Right lobe of liver (tissue), 6 donors: ENCODE results near the gene BDP1. TPM values are rescaled to one million over a fixed set of nuclear protein-coding genes. Genes with fewer than 3 reads are reported as not detected.
"Not testable (repeated sequence)": the region's sequence is repeated elsewhere in the genome, so short reads cannot be mapped to it uniquely, and the experiment has no call there.

Experiments
- ATAC-seq, 4 donors: fragments of 200-7000 bp; cut with Tn5 transposase; one replicate each; pipeline ENCODE4 v1.9.1; 2020; ENCODE audit warnings: mild to moderate bottlenecking in 4 of 4, moderate library complexity in 4 of 4
- DNase-seq, 3 donors: peaks; one replicate each; pipeline ENCODE4 v3.0.0-alpha.2; 2020
- H3K27ac ChIP-seq, 3 donors: fragments of 200-600 bp; one replicate each; pipeline ENCODE4 v1.8.0; 2022
- H3K27me3 ChIP-seq, 2 donors: fragments of 200-600 bp; one replicate each; pipeline ENCODE4 v1.8.0; 2022
- H3K36me3 ChIP-seq, 4 donors: fragments of 200-600 bp; sonication (generic) in 1 of 4; one replicate each; pipeline versions ENCODE4 v1.5.1 to v1.8.0; 2017 to 2022; ENCODE audit warnings: control low read depth in 1 of 4
- H3K4me1 ChIP-seq, 4 donors: fragments of 200-600 bp; sonication (generic) in 1 of 4; one replicate each; pipeline versions ENCODE4 v1.5.1 to v1.8.0; 2017 to 2022; ENCODE audit warnings: control low read depth in 1 of 4
- H3K4me3 ChIP-seq, 3 donors: fragments of 200-600 bp; one replicate each; pipeline ENCODE4 v1.8.0; 2022
- H3K9me3 ChIP-seq, 4 donors: fragments of 200-600 bp; sonication (generic) in 1 of 4; one replicate each; pipeline versions ENCODE4 v1.5.1 to v1.8.0; 2017 to 2022; ENCODE audit warnings: control low read depth in 1 of 4
- POLR2A ChIP-seq: fragments of 450-650 bp; IDR thresholded peaks from one replicate; pipeline ENCODE4 v1.6.1; 2017; ENCODE audit warnings: antibody characterized with exemption, mild to moderate bottlenecking
- whole genome bisulfite sequencing: methylation state at CpG from one replicate; pipeline ENCODE4 v1.1.6; 2018; ENCODE audit warnings: low coverage, low lambda C conversion rate; ENCODE audit not compliant: insufficient coverage; ENCODE audit errors: missing lambda C conversion rate; 5-methylcytosine and 5-hydroxymethylcytosine counted together
- intact Hi-C, 2 donors: fragments of 100-400 bp; cut with DNase I; formaldehyde crosslinking; loops; one replicate each; pipeline versions ENCODE4 v1.11.2 to v1.14.1; 2022
- total RNA-seq, 6 experiments: library from RNA; depleted of rRNA in 2 of 6; stranded (reverse); fragments of >200 nt in 2 of 6; fragmentation: NEBNext Ultra II Directional in 3 of 6; extraction: Animal tissue kit (Norgen Biotek cat#: 25700) in 3 of 6; gene quantifications; one replicate each; pipeline versions ENCODE4 v1.1.0 to v1.2.4, GENCODE V29; 2016 to 2023
- TF ChIP-seq, protein P1 (sequence below), 4 donors: fragments of 200-600 bp in 3 of 4; fragments of 450-650 bp in 1 of 4; IDR thresholded peaks; one replicate each; pipeline versions ENCODE4 v1.5.1 to v1.8.0; 2016 to 2022; ENCODE audit warnings: antibody characterized with exemption in 4 of 4, mild to moderate bottlenecking in 2 of 4
- donor health status: DM: no; HTN: yes; CAD: no.
- donor health status: DM: no; HTN: no; CAD: no.
- donor health status: DM: no; HTN: no; CAD: no.
- donor health status: DM: no; HTN: yes; CAD: no.
- donor health status: DM: no; HTN: yes; CAD: no.

Gene BDP1
- total RNA-seq, 6 experiments from 2014 or later = 7.3 to 16.6 (median 11.9) TPM

- no peak for DNase-seq
- no peaks in the 10 kb centered on the region for H3K4me1 ChIP-seq
- H3K36me3 ChIP-seq = peaks cover 0 to 4% (median 1%) of the 10 kb centered on the region in 4 donors
- TF ChIP-seq POLR2A = no peak
- TF ChIP-seq, protein P1, sequence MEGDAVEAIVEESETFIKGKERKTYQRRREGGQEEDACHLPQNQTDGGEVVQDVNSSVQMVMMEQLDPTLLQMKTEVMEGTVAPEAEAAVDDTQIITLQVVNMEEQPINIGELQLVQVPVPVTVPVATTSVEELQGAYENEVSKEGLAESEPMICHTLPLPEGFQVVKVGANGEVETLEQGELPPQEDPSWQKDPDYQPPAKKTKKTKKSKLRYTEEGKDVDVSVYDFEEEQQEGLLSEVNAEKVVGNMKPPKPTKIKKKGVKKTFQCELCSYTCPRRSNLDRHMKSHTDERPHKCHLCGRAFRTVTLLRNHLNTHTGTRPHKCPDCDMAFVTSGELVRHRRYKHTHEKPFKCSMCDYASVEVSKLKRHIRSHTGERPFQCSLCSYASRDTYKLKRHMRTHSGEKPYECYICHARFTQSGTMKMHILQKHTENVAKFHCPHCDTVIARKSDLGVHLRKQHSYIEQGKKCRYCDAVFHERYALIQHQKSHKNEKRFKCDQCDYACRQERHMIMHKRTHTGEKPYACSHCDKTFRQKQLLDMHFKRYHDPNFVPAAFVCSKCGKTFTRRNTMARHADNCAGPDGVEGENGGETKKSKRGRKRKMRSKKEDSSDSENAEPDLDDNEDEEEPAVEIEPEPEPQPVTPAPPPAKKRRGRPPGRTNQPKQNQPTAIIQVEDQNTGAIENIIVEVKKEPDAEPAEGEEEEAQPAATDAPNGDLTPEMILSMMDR (IDR thresholded peaks at IDR 0.05) = no peak
- no peak overlapping the region for H3K27ac ChIP-seq
- no peak overlapping the region for H3K4me3 ChIP-seq
- H3K9me3 ChIP-seq = no peaks in the 10 kb centered on the region
- intact Hi-C loops = no loop called here
- no peak for ATAC-seq
- H3K27me3 ChIP-seq = no peaks in the 10 kb centered on the region
- WGBS = 73% methylated on average over 3 of the region's 3 CpGs
Observed at GRCh38 chr5:71533142-71533541, 77.7 kb downstream of the BDP1 start.

DNA sequence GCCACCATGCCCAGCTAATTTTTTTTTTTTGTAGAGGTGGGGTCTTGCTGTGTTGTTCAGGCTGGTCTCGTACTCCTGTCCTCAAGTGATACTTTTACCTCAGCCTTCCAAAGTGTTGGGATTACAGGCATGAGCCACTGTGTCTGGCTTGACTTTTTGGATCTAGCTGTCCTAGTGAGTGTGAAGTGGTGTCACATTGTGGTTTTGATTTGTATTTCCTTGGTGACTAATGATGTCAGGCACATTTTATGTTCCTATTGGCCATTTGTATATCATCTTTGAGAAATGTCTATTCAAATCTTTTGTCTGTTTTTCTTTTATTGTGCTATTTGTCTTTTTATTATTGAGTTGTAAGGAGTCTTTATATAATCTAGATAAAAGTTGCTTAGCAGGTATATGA lies 78.2 kb downstream of the BDP1 start:
- 80% methylated on average over 1 of the region's 1 CpG for WGBS
- Histone ChIP-seq H3K9me3 (no peaks in the 10 kb centered on the region), H3K4me1 (no peaks in the 10 kb centered on the region), H3K36me3 (peaks cover 0 to 4% (median 1%) of the 10 kb centered on the region in 4 donors), H3K27me3 (no peaks in the 10 kb centered on the region), H3K4me3 (no peak overlapping the region), H3K27ac (no peak overlapping the region)
- DNase-seq (no peak), ATAC-seq (peak in 3 of 4 donors; percentile 31 to 56 (median 52))
- intact Hi-C loops = no loop called here
- TF ChIP-seq, protein P1 (IDR thresholded peaks at IDR 0.05) = no peak
- no peak for TF ChIP-seq POLR2A

DNA sequence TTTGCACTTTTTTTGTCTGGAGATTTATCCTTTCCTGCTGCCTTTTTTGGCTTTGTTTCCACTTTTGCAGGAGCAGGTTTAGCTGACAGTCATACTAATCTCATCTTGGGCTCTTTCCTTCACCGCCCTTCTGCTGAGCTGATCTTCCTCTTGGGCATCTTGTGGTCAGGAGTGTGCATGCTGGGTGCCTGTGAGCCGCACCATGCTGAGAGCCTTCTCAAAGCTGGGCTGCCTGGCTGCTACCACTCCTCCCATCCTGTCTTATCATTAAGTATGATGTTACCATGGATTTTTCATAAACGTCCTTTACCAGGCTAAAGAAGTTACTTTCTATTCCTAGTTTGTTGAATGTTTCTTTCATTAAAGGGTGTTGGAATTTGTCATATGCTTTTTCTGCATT lies 82.2 kb downstream of the BDP1 start:
- no peak for TF ChIP-seq POLR2A
- TF ChIP-seq, protein P1 (IDR thresholded peaks at IDR 0.05) = no peak
- no peak for ATAC-seq
- no peak for DNase-seq
- Histone ChIP-seq H3K4me3 (no peak overlapping the region), H3K27me3 (no peaks in the 10 kb centered on the region), H3K4me1 (no peaks in the 10 kb centered on the region), H3K9me3 (no peaks in the 10 kb centered on the region), H3K27ac (no peak overlapping the region), H3K36me3 (peaks cover 0 to 26% (median 5%) of the 10 kb centered on the region in 4 donors)
- intact Hi-C loops = no loop called here
- WGBS = 69% methylated on average over 3 of the region's 3 CpGs

DNA sequence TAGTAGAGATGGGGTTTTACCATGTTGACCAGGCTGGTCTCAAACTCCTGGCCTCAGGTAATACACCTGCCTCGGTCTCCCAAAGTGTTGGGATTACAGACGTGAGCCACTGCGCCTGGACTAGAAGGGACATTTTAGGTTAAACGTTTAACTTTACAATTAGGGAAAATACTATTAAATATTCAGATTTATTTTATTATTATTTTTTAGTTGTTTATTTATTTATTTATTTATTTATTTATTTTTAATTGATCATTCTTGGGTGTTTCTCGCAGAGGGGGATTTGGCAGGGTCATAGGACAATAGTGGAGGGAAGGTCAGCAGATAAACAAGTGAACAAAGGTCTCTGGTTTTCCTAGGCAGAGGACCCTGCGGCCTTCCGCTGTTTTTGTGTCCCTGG lies 95.4 kb downstream of the BDP1 start:
- H3K36me3 ChIP-seq = peaks cover 4 to 56% (median 16%) of the 10 kb centered on the region in 4 donors
- H3K4me1 ChIP-seq, H3K4me3 ChIP-seq, H3K27me3 ChIP-seq, H3K9me3 ChIP-seq, H3K27ac ChIP-seq, ATAC-seq, DNase-seq, intact Hi-C loops: not testable (repeated sequence)
- WGBS = 89% methylated on average over 6 of the region's 7 CpGs

DNA sequence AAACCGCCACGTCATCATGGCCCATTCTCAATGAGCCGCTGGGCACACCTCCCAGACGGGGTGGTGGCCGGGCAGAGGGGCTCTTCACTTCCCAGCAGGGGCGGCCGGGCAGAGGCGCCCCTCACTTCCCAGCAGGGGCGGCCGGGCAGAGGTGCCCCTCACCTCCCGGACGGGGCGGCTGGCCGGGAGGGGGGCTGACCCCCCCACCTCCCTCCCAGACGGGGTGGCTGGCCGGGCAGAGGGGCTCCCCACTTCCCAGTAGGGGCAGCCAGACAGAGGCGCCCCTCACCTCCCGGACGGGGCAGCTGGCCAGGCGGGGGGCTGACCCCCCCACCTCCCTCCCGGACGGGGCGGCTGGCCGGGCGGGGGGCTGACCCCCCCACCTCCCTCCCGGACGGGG lies 96.1 kb downstream of the BDP1 start:
- H3K36me3 ChIP-seq = peaks cover 5 to 58% (median 17%) of the 10 kb centered on the region in 4 donors
- intact Hi-C loops, H3K4me1 ChIP-seq, H3K4me3 ChIP-seq, ATAC-seq, H3K27ac ChIP-seq, H3K27me3 ChIP-seq, DNase-seq, H3K9me3 ChIP-seq: not testable (repeated sequence)
- WGBS = 96% methylated on average over 4 of the region's 27 CpGs

- H3K4me1 ChIP-seq, H3K27me3 ChIP-seq, H3K27ac ChIP-seq, ATAC-seq, H3K4me3 ChIP-seq, DNase-seq, H3K9me3 ChIP-seq, intact Hi-C loops: not testable (repeated sequence)
- whole genome bisulfite sequencing = no CpG with 5 or more reads among the region's 53 CpGs
- H3K36me3 ChIP-seq = peaks cover 5 to 56% (median 20%) of the 10 kb centered on the region in 4 donors
Observed at GRCh38 chr5:71552026-71552749, 96.7 kb downstream of the BDP1 start.
